Transverse colon (tissue), 4 donors: ENCODE data around the gene KCNJ5.

ENCODE experiments used
- CTCF ChIP-seq, 5 experiments: fragments of 200-600 bp in 3 of 5; fragments of 450-650 bp in 2 of 5; sonication (generic) in 3 of 5; IDR thresholded peaks; 1 replicate in 2 of 5; 2 replicates in 3 of 5; pipeline ENCODE4 v1.5.1; 2016 to 2017; ENCODE audit warnings: antibody characterized with exemption in 5 of 5, inconsistent platforms in 3 of 5, mild to moderate bottlenecking in 2 of 5, moderate library complexity in 1 of 5
- POLR2A ChIP-seq: fragments of 450-650 bp; IDR thresholded peaks from one replicate; pipeline ENCODE4 v1.6.1; 2016; ENCODE audit warnings: antibody characterized with exemption, mild to moderate bottlenecking, moderate library complexity
- POLR2AphosphoS5 ChIP-seq, 3 donors: sonication (generic); formaldehyde crosslinking; IDR thresholded peaks; one replicate each; pipeline ENCODE4 v1.6.1; 2016; ENCODE audit warnings: antibody characterized with exemption in 3 of 3

GRCh38 chr11:128874427-128874826, 16.7 kb upstream of the KCNJ5 start:
- no peak for TF ChIP-seq CTCF (IDR thresholded peaks at IDR 0.05)
- no peak for TF ChIP-seq POLR2AphosphoS5 (IDR thresholded peaks at IDR 0.05)
- TF ChIP-seq POLR2A: no peak
